Stomach smooth muscle (tissue), 2 donors: ENCODE results near the gene ALS2.
"Not testable (repeated sequence)": the region's sequence is repeated elsewhere in the genome, so short reads cannot be mapped to it uniquely, and the experiment has no call there.

ENCODE experiments used
- H3K27ac ChIP-seq: one replicate; pipeline ENCODE4 v1.7.0; 2013; ENCODE audit warnings: mild to moderate bottlenecking, low read length, inconsistent platforms
- H3K27me3 ChIP-seq, 2 donors: one replicate each; pipeline ENCODE4 v1.7.0; 2013; ENCODE audit warnings: low read length in 2 of 2; ENCODE audit not compliant: insufficient read depth in 2 of 2, control insufficient read depth in 1 of 2
- H3K36me3 ChIP-seq, 2 donors: one replicate each; pipeline ENCODE4 v1.7.0; 2013; ENCODE audit warnings: low read length in 2 of 2; ENCODE audit not compliant: control insufficient read depth in 2 of 2, insufficient read depth in 2 of 2
- H3K4me1 ChIP-seq: one replicate; pipeline ENCODE4 v1.7.0; 2013; ENCODE audit warnings: low read length; ENCODE audit not compliant: control insufficient read depth, insufficient read depth
- H3K4me3 ChIP-seq, 2 donors: one replicate each; pipeline ENCODE4 v1.7.0; 2013; ENCODE audit warnings: low read length in 2 of 2
- H3K9ac ChIP-seq, 2 donors: one replicate each; pipeline ENCODE4 v1.7.0; 2013; ENCODE audit warnings: low read length in 2 of 2, mild to moderate bottlenecking in 1 of 2
- H3K9me3 ChIP-seq, 2 donors: one replicate each; pipeline ENCODE4 v1.7.0; 2013; ENCODE audit warnings: low read length in 2 of 2; ENCODE audit not compliant: control insufficient read depth in 2 of 2
- donor health status: healthy.
- donor health status: Pancreatic carcinoma.

ALS2 gene

GRCh38 chr2:201775326-201775725, 5.4 kb downstream of the ALS2 start:
- peaks cover 2% of the 10 kb centered on the region for H3K4me1 ChIP-seq
- no peak overlapping the region for H3K4me3 ChIP-seq
- no peak overlapping the region for H3K9ac ChIP-seq
- H3K9me3 ChIP-seq: no peaks in the 10 kb centered on the region
- H3K36me3 ChIP-seq: no peaks in the 10 kb centered on the region
- no peaks in the 10 kb centered on the region for H3K27me3 ChIP-seq
- H3K27ac ChIP-seq: no peak overlapping the region

GRCh38 chr2:201774546-201774945, 6.2 kb downstream of the ALS2 start:
- no peaks in the 10 kb centered on the region for H3K27me3 ChIP-seq
- no peak overlapping the region for H3K4me3 ChIP-seq
- no peaks in the 10 kb centered on the region for H3K36me3 ChIP-seq
- no peaks in the 10 kb centered on the region for H3K4me1 ChIP-seq
- H3K9me3 ChIP-seq: no peaks in the 10 kb centered on the region
- no peak overlapping the region for H3K27ac ChIP-seq
- H3K9ac ChIP-seq: no peak overlapping the region

GRCh38 chr2:201773990-201774389, 6.7 kb downstream of the ALS2 start:
- H3K9me3 ChIP-seq: no peaks in the 10 kb centered on the region
- no peak overlapping the region for H3K27ac ChIP-seq
- H3K36me3 ChIP-seq: no peaks in the 10 kb centered on the region
- no peaks in the 10 kb centered on the region for H3K27me3 ChIP-seq
- H3K9ac ChIP-seq: no peak overlapping the region
- H3K4me3 ChIP-seq: no peak overlapping the region
- no peaks in the 10 kb centered on the region for H3K4me1 ChIP-seq

GRCh38 chr2:201769666-201770373, 10.9 kb downstream of the ALS2 start:
- Histone ChIP-seq H3K9me3 (no peaks in the 10 kb centered on the region), H3K9ac (no peak overlapping the region), H3K4me1 (no peaks in the 10 kb centered on the region), H3K27ac (no peak overlapping the region), H3K27me3 (no peaks in the 10 kb centered on the region), H3K36me3 (peaks cover 0 to 4% of the 10 kb centered on the region in 2 donors), H3K4me3 (no peak overlapping the region)

DNA sequence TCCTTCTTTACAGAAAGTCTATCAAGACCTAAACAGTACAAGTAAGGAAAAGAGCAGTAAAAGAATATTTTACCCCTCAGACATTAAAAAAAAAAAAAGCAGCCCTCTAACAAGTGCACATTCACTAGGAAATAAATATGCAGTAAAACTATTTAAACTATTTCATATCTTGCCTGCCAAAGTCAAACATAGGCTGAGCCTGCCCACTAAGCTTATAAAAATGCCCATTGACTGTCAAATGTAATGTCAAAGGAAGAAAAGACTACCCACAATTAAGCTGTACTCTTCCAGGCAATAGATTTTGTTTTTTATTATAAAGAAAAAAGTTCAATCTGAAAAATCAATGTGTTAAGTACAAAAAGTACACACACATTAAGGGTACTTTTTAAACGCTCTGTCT, 11.8 kb downstream of the ALS2 start:
- H3K4me3 ChIP-seq: no peak overlapping the region
- H3K9ac ChIP-seq: no peak overlapping the region
- H3K27ac ChIP-seq: no peak overlapping the region
- H3K27me3 ChIP-seq: no peaks in the 10 kb centered on the region
- H3K4me1 ChIP-seq: no peaks in the 10 kb centered on the region
- H3K36me3 ChIP-seq: peaks cover 0 to 4% of the 10 kb centered on the region in 2 donors
- H3K9me3 ChIP-seq: no peaks in the 10 kb centered on the region

GRCh38 chr2:201765799-201766198, 14.9 kb downstream of the ALS2 start:
- Histone ChIP-seq H3K4me3 (no peak overlapping the region), H3K36me3 (peaks cover 12 to 18% of the 10 kb centered on the region in 2 donors), H3K27ac (no peak overlapping the region), H3K9me3 (no peaks in the 10 kb centered on the region), H3K9ac (no peak overlapping the region), H3K4me1 (no peaks in the 10 kb centered on the region), H3K27me3 (no peaks in the 10 kb centered on the region)

DNA sequence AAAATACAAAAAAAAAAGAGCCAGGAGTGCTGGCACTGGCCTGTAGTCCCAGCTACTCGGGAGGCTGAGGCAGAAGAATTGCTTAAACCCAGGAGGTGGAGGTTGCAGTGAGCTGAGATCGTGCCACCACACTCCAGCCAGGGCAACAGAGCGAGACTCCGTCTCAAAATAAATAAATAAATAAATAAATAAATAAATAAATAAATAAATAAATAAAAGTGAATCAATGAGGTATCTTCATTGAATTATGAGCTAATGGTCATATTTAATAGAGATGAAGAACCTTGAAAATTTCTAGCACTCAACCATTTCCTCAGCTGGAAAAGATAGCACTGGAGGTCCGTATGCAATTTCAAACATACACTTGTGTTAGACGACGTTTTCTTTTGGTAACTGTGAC, 16.3 kb downstream of the ALS2 start:
- peaks cover 13 to 20% of the 10 kb centered on the region in 2 donors for H3K36me3 ChIP-seq
- H3K4me1 ChIP-seq, H3K4me3 ChIP-seq, H3K9ac ChIP-seq, H3K27me3 ChIP-seq, H3K9me3 ChIP-seq, H3K27ac ChIP-seq: not testable (repeated sequence)

- Histone ChIP-seq H3K27me3 (no peaks in the 10 kb centered on the region), H3K9ac (no peak overlapping the region), H3K36me3 (peaks cover 25 to 26% of the 10 kb centered on the region in 2 donors), H3K9me3 (no peaks in the 10 kb centered on the region), H3K4me1 (no peaks in the 10 kb centered on the region), H3K27ac (no peak overlapping the region), H3K4me3 (no peak overlapping the region)
Observed at GRCh38 chr2:201761101-201761500, 19.6 kb downstream of the ALS2 start.

GRCh38 chr2:201759567-201759966, 21.2 kb downstream of the ALS2 start:
- Histone ChIP-seq H3K9ac (no peak overlapping the region), H3K9me3 (no peaks in the 10 kb centered on the region), H3K27ac (no peak overlapping the region), H3K4me1 (no peaks in the 10 kb centered on the region), H3K4me3 (no peak overlapping the region), H3K27me3 (no peaks in the 10 kb centered on the region), H3K36me3 (peaks cover 25 to 29% of the 10 kb centered on the region in 2 donors)

DNA sequence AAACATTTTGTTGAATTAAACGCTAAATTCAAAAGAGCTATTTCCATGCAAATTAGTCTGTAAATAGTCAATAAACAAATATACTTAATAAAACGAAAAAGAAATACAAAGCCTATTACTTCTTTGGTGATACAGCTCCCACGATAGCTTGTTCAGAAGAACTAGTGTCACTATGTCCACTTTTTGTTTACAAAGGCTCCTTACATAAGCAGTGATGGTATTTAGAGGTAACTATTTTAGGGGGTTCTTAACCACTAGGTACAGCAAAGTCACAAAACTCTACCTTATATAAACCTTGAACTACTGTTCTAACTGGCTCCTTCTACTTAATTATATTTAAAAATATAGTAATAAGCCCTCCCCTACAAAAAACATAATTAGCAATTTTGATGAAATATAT, 21.9 kb downstream of the ALS2 start:
- no peak overlapping the region for H3K27ac ChIP-seq
- H3K9ac ChIP-seq: no peak overlapping the region
- no peaks in the 10 kb centered on the region for H3K9me3 ChIP-seq
- no peaks in the 10 kb centered on the region for H3K4me1 ChIP-seq
- H3K4me3 ChIP-seq: no peak overlapping the region
- H3K27me3 ChIP-seq: no peaks in the 10 kb centered on the region
- H3K36me3 ChIP-seq: peaks cover 25 to 29% of the 10 kb centered on the region in 2 donors

- Histone ChIP-seq H3K36me3 (peaks cover 24 to 28% of the 10 kb centered on the region in 2 donors), H3K27ac (no peak overlapping the region), H3K4me1 (no peaks in the 10 kb centered on the region), H3K9me3 (no peaks in the 10 kb centered on the region), H3K9ac (no peak overlapping the region), H3K27me3 (no peaks in the 10 kb centered on the region), H3K4me3 (no peak overlapping the region)
Observed at GRCh38 chr2:201758234-201758633, 22.5 kb downstream of the ALS2 start.
